Measurements from ENCODE around the gene KLK6.

Gene KLK6

GRCh38 chr19:51007488-51007887, 38.1 kb upstream of the KLK6 start:
- Histone ChIP-seq H3K4me3 (IDR thresholded peaks at IDR 0.05; ENCODE audit: insufficient read depth, low read depth, low read length) (no peak overlapping the region), H3K27ac (no peak overlapping the region), H3K27me3 (ENCODE audit: insufficient read depth, low read depth) (0 out of 2 replicates have a peak, but pooled peaks cover 2% of the 10 kb centered on the region), H3K79me2 (ENCODE audit: insufficient read depth, low read depth) (no peaks in the 10 kb centered on the region), H3K36me3 (ENCODE audit: insufficient read depth) (no peaks in the 10 kb centered on the region), H3K4me2 (no peak overlapping the region), H3K4me1 (ENCODE audit: low read depth, poor library complexity, severe bottlenecking) (no peaks in the 10 kb centered on the region), H2AFZ (ENCODE audit: low read depth) (no peak overlapping the region), H3K9ac (no peak overlapping the region), H4K20me1 (ENCODE audit: insufficient read depth) (no peaks in the 10 kb centered on the region)
- TF ChIP-seq CTCF (conservative IDR thresholded peaks at IDR 0.05; ENCODE audit: low read depth, low read length): no peak

GRCh38 chr19:51006406-51006805, 37.0 kb upstream of the KLK6 start:
- no peak overlapping the region for H3K4me3 ChIP-seq (IDR thresholded peaks at IDR 0.05; ENCODE audit: insufficient read depth, low read depth, low read length)
- H3K4me1 ChIP-seq (ENCODE audit: low read depth, poor library complexity, severe bottlenecking): no peaks in the 10 kb centered on the region
- no peaks in the 10 kb centered on the region for H3K79me2 ChIP-seq (ENCODE audit: insufficient read depth, low read depth)
- no peak for TF ChIP-seq CTCF (conservative IDR thresholded peaks at IDR 0.05; ENCODE audit: low read depth, low read length)
- no peak overlapping the region for H3K4me2 ChIP-seq
- H4K20me1 ChIP-seq (ENCODE audit: insufficient read depth): no peaks in the 10 kb centered on the region
- no peak overlapping the region for H2AFZ ChIP-seq (ENCODE audit: low read depth)
- no peak overlapping the region for H3K27ac ChIP-seq
- no peaks in the 10 kb centered on the region for H3K36me3 ChIP-seq (ENCODE audit: insufficient read depth)
- no peak overlapping the region for H3K9ac ChIP-seq
- H3K27me3 ChIP-seq (ENCODE audit: insufficient read depth, low read depth): 0 out of 2 replicates have a peak, but pooled peaks cover 2% of the 10 kb centered on the region

- no peaks in the 10 kb centered on the region for H4K20me1 ChIP-seq (ENCODE audit: insufficient read depth)
- H3K36me3 ChIP-seq (ENCODE audit: insufficient read depth): no peaks in the 10 kb centered on the region
- no peaks in the 10 kb centered on the region for H3K4me1 ChIP-seq (ENCODE audit: low read depth, poor library complexity, severe bottlenecking)
- H3K79me2 ChIP-seq (ENCODE audit: insufficient read depth, low read depth): no peaks in the 10 kb centered on the region
- H3K9ac ChIP-seq: no peak overlapping the region
- H3K4me3 ChIP-seq (IDR thresholded peaks at IDR 0.05; ENCODE audit: insufficient read depth, low read depth, low read length): no peak overlapping the region
- H2AFZ ChIP-seq (ENCODE audit: low read depth): no peak overlapping the region
- 0 out of 2 replicates have a peak, but pooled peaks cover 2% of the 10 kb centered on the region for H3K27me3 ChIP-seq (ENCODE audit: insufficient read depth, low read depth)
- no peak for TF ChIP-seq CTCF (conservative IDR thresholded peaks at IDR 0.05; ENCODE audit: low read depth, low read length)
- H3K27ac ChIP-seq: no peak overlapping the region
- H3K4me2 ChIP-seq: no peak overlapping the region
Observed at GRCh38 chr19:51005248-51005647, 35.9 kb upstream of the KLK6 start.

GRCh38 chr19:51003316-51003715, 33.9 kb upstream of the KLK6 start:
- Histone ChIP-seq H2AFZ (ENCODE audit: low read depth) (no peak overlapping the region), H3K27me3 (ENCODE audit: insufficient read depth, low read depth) (0 out of 2 replicates have a peak, but pooled peaks cover 2% of the 10 kb centered on the region), H3K27ac (no peak overlapping the region), H3K79me2 (ENCODE audit: insufficient read depth, low read depth) (no peaks in the 10 kb centered on the region), H3K36me3 (ENCODE audit: insufficient read depth) (no peaks in the 10 kb centered on the region), H3K4me2 (no peak overlapping the region), H3K4me1 (ENCODE audit: low read depth, poor library complexity, severe bottlenecking) (no peaks in the 10 kb centered on the region), H3K9ac (no peak overlapping the region), H4K20me1 (ENCODE audit: insufficient read depth) (no peaks in the 10 kb centered on the region), H3K4me3 (IDR thresholded peaks at IDR 0.05; ENCODE audit: insufficient read depth, low read depth, low read length) (no peak overlapping the region)
- no peak for TF ChIP-seq CTCF (conservative IDR thresholded peaks at IDR 0.05; ENCODE audit: low read depth, low read length)
